Muscle layer of duodenum (tissue), 2 donors: ENCODE results near the gene ZNF593OS.

Experiments used
- H3K27ac ChIP-seq: one replicate; pipeline ENCODE4 v1.7.0; 2013; ENCODE audit warnings: mild to moderate bottlenecking, low read length
- H3K27me3 ChIP-seq: one replicate; pipeline ENCODE4 v1.7.0; 2013; ENCODE audit warnings: low read depth, mild to moderate bottlenecking, control low read depth, low read length
- H3K36me3 ChIP-seq, 2 donors: one replicate each; pipeline ENCODE4 v1.7.0; 2013; ENCODE audit warnings: low read length in 2 of 2, control low read depth in 1 of 2, mild to moderate bottlenecking in 1 of 2; ENCODE audit not compliant: insufficient read depth in 2 of 2, control insufficient read depth in 1 of 2
- H3K4me1 ChIP-seq, 2 donors: one replicate each; pipeline ENCODE4 v1.7.0; 2013; ENCODE audit warnings: low read length in 2 of 2, mild to moderate bottlenecking in 2 of 2, control low read depth in 1 of 2, moderate library complexity in 1 of 2; ENCODE audit not compliant: insufficient read depth in 2 of 2, control insufficient read depth in 1 of 2
- H3K4me3 ChIP-seq, 2 donors: one replicate each; pipeline ENCODE4 v1.7.0; 2013; ENCODE audit warnings: low read length in 2 of 2, low read depth in 1 of 2, mild to moderate bottlenecking in 1 of 2
- H3K9me3 ChIP-seq, 2 donors: one replicate each; pipeline ENCODE4 v1.7.0; 2013; ENCODE audit warnings: low read length in 2 of 2, control low read depth in 1 of 2, mild to moderate bottlenecking in 1 of 2; ENCODE audit not compliant: control insufficient read depth in 1 of 2
- donor health status: healthy.

The ZNF593OS gene

DNA sequence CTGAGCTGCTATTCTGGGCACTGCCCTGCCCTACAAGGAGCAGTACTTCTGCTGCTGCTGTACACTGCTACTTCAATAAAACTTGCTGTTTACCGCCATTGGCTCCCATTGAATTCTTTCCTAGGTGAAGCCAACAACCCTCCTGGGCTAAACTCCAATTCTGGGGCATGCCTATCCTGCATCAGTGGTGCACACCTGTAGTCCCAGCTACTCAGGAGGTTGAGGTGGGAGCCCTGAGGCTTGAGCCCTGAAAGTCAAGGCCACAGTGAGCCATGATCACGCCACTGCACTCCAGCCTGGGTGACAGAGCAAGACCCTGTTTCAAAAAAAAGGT, 38.8 kb downstream of the ZNF593OS start:
- Histone ChIP-seq H3K9me3 (no peaks in the 10 kb centered on the region), H3K4me1 (peaks cover 0 to 5% of the 10 kb centered on the region in 2 donors), H3K36me3 (no peaks in the 10 kb centered on the region), H3K27me3 (no peaks in the 10 kb centered on the region), H3K27ac (no peak overlapping the region), H3K4me3 (no peak overlapping the region)

DNA sequence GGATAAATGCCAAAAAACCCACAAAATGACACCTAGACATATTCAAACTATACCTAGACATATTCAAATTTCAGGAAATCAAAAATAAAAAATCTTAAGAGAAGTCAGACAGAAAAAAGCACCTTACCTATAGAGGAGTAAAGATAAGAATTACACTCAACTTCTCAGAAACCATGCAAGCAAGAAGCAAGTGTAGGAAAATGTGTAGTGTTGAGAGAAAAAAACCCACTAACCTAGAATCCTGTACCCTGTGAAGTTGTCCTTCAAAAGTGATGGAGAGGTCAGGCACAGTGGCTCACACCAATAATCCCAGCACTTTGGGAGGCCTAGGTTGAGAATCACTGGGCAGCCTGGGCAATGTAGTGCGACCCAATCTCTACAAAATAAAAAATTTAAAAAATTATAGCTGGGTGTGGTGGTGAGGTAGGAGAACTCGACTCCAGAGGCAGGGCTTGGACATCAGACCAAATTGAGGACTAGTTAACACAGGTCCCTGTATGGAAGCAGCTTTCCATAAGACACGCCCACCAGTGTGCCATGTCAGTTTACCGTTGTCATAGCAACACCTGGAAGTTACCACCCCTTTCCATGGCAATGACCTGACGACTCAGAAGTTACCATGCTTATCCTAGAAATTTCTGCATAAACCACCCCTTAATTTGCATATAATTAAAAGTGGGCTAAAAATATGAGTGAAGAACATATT, 39.4 kb downstream of the ZNF593OS start:
- H3K4me3 ChIP-seq: no peak overlapping the region
- no peak overlapping the region for H3K27ac ChIP-seq
- no peaks in the 10 kb centered on the region for H3K9me3 ChIP-seq
- H3K4me1 ChIP-seq: peaks cover 0 to 10% of the 10 kb centered on the region in 2 donors
- no peaks in the 10 kb centered on the region for H3K27me3 ChIP-seq
- no peaks in the 10 kb centered on the region for H3K36me3 ChIP-seq

DNA sequence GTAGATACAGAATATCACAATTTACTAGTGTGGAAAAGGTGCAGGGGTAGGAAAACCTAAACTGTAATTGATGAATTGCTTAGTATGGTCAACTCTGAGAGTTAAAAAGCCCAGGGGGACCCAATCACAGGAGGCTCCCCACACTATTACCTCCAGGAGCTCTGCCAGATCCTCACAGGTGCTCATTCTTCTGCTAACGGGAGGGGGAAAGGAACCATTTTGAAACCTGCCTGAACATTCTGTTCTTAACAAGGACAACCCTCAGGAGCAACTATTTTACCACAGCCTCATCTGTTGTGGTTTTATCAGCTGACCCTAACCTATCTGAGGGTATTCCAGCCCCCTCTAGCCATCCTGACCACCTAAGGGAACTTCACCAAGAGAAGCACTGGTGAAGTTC, 40.9 kb downstream of the ZNF593OS start:
- H3K27ac ChIP-seq: no peak overlapping the region
- no peaks in the 10 kb centered on the region for H3K27me3 ChIP-seq
- H3K4me3 ChIP-seq: no peak overlapping the region
- H3K4me1 ChIP-seq: peaks cover 0 to 18% of the 10 kb centered on the region in 2 donors
- H3K36me3 ChIP-seq: no peaks in the 10 kb centered on the region
- H3K9me3 ChIP-seq: no peaks in the 10 kb centered on the region

DNA sequence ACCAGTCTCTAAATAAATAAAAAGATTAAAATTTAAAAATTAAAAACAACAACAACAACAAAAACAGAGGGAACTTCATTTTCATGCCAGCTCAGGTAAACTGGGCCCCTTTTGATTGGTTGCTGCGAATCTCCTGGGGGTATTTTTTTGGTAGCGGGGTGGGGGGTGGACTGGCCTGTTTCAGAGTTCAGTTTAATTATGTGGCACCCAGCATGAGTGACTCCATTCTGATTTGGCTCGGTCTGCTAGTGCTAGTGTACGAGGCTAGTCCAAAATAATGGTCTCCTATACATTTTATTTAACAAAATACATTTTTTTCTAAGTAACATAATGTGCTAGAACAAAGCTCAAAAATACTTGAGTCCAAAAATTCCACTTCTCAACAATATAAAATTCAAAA, 41.9 kb downstream of the ZNF593OS start:
- H3K27ac ChIP-seq: no peak overlapping the region
- H3K4me3 ChIP-seq: no peak overlapping the region
- H3K4me1 ChIP-seq: peaks cover 0 to 18% of the 10 kb centered on the region in 2 donors
- no peaks in the 10 kb centered on the region for H3K27me3 ChIP-seq
- no peaks in the 10 kb centered on the region for H3K9me3 ChIP-seq
- H3K36me3 ChIP-seq: no peaks in the 10 kb centered on the region

DNA sequence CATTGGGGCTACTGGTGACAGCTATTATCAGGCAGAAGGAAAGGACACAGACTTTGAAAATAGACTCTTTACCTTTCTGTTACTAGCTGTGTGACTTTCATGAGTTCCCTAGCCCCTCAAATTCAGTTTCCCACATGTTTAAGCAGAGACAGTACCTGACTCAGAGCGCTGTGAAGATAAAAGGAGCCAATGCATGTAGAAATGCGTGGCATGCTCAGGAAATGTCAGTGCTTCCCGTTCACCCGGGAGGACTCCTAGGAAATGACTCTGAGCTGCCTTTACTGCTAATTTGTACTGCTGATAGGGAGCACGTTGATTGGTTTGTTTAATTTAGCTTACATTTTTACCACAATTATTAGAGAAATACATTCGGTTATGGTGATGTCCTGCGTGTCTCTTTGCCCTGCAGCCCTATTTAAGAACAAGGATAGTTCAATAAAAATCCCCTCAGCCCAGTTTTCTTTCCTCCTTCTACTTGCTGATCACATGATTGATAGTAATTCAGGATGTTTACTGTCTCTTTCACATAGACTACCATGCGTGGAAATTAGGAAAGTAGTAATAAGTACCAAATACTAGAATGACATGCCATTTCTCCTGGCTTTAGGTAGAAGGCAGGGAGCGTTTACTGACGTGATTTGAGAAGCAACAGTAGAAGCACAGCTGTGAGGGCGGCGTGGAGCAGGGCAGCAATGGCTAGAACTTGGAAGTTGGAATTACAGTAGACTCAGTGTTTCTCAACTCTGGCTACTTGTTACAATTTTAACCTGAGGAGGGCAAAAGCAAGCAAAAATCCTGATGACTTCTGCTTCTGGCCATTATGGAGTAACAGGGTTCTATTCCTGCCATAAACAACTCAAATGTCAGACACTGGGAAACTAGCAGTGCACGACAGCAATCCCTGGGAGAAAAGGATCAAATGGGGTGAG, 44.1 kb downstream of the ZNF593OS start:
- Histone ChIP-seq H3K36me3 (no peaks in the 10 kb centered on the region), H3K9me3 (no peaks in the 10 kb centered on the region), H3K4me1 (peaks cover 4 to 28% of the 10 kb centered on the region in 2 donors), H3K4me3 (peak overlapping the region in 1 of 2 donors; percentile 24), H3K27ac (peak overlapping the region; percentile 78), H3K27me3 (no peaks in the 10 kb centered on the region)

DNA sequence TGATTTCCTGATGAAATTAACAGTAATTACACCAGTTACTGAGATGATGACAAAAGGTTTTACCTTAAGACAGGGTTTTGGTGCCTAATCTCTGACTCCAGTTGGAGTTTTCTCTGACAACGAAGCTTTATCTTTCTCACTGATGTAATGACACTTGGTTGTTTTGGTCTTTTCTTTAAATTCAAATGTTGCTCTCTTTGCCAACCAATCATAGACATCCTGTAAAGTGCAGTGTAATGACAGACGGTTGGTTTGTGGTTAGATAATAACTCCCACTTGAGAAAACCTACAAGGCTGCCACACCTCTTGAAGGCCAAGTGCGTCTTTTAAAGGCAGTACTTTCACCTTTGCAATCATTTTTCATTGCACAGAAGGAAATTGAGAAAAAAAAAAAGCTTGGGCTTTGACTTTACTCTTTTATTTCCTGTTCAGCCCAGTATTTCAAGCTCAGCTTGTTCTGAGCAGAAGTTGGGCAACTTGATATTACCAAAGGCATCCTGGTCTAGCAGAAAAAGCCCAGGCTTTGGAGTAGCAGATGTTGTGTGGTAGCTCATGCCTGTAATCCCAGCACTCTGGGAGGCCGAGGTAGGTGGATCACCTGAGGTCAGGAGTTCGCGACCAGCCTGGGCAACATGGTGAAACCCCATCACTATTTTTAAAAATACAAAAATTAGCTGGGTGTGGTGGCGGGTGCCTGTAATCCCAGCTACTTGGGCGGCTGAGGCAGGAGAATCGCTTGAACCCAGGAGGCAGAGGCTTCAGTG, 45.1 kb downstream of the ZNF593OS start:
- Histone ChIP-seq H3K4me3 (no peak overlapping the region), H3K36me3 (no peaks in the 10 kb centered on the region), H3K4me1 (peaks cover 4 to 38% of the 10 kb centered on the region in 2 donors), H3K27me3 (no peaks in the 10 kb centered on the region), H3K9me3 (no peaks in the 10 kb centered on the region), H3K27ac (peak overlapping the region; percentile 78)

DNA sequence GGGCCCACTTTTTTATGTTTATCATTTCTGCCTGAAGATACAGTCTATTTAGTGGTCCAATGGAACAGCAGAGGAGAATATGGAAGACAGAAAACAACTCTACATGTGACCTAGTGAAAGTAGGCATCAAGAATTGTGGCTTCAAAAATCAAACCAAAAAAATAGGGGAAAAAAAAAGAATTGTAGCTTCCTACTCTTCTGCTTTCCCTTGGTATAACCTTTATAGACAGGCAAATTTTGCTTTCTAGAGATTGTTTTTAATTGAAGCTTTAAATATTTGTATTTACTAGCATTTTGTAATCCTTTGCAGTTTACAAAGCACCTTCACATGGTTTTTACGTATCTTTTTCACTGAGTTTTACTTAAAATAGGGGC, 45.7 kb downstream of the ZNF593OS start:
- no peak overlapping the region for H3K4me3 ChIP-seq
- H3K27ac ChIP-seq: peak overlapping the region; percentile 78
- H3K9me3 ChIP-seq: no peaks in the 10 kb centered on the region
- H3K27me3 ChIP-seq: no peaks in the 10 kb centered on the region
- peaks cover 4 to 42% of the 10 kb centered on the region in 2 donors for H3K4me1 ChIP-seq
- no peaks in the 10 kb centered on the region for H3K36me3 ChIP-seq

DNA sequence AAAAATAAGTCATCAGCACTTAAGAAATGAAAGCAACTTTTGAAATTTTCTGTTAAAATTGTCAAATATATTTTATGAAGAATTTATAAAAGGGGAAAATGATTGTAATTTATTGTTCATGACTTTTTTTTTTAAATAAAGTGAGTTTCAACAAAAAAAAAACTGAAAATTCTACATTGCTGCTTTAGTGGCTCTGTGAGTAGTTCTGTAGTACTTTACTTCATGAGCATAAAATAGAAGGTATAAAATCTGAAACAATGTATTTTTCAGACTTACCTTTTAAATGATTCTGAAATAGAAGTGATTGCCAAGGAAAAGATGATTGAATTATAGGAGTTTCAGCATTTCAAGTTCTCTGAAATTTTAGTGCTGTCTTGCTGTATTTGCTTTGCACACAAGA, 46.2 kb downstream of the ZNF593OS start:
- Histone ChIP-seq H3K27me3 (no peaks in the 10 kb centered on the region), H3K27ac (peak overlapping the region; percentile 78), H3K4me1 (peaks cover 4 to 43% of the 10 kb centered on the region in 2 donors), H3K36me3 (peaks cover 0 to 2% of the 10 kb centered on the region in 2 donors), H3K9me3 (no peaks in the 10 kb centered on the region), H3K4me3 (no peak overlapping the region)

DNA sequence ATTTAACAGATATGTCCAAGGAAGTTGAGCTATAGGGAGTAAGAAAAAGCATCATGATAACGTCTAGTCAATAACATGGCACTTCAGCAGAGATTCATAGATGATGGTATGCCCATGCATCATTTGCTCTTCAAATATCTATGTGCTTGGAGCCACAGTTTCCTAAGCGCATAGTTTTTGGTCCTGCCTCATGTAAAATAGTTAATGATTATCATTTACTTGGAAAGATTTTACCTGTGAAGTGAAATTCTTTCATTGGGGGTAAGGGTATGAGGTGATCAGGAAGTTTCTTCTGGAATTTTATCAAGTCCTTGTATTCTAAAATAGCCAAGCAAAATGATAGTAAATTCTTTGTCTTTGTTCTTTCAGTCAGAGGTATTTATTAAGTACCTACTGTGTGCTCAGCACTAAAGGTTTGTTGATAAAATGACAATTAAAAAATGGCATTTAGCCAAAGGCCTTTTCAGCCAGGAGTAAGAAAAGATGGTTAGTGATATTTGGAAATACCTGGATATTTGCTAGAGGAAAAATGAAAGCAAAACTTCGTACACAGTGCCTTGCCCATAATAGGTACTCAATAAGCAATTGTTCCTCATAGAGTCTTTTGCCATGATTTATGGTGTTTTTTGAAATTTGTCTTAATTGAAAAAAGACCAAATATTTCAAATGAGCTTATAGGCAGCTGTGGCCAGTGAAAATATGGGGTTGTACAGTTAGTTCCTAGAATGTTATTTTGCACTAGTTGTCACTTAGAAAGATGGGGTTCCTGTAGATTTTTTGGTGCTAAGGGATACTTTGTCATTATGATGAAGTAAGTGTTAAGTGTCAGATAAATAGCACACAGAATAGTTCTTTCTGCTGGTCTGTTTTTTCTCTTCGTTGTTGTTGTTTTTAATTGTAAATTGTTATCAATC, 47.0 kb downstream of the ZNF593OS start:
- Histone ChIP-seq H3K4me1 (peaks cover 4 to 45% of the 10 kb centered on the region in 2 donors), H3K4me3 (no peak overlapping the region), H3K27ac (peak overlapping the region; percentile 23), H3K36me3 (peaks cover 0 to 6% of the 10 kb centered on the region in 2 donors), H3K27me3 (no peaks in the 10 kb centered on the region), H3K9me3 (no peaks in the 10 kb centered on the region)

DNA sequence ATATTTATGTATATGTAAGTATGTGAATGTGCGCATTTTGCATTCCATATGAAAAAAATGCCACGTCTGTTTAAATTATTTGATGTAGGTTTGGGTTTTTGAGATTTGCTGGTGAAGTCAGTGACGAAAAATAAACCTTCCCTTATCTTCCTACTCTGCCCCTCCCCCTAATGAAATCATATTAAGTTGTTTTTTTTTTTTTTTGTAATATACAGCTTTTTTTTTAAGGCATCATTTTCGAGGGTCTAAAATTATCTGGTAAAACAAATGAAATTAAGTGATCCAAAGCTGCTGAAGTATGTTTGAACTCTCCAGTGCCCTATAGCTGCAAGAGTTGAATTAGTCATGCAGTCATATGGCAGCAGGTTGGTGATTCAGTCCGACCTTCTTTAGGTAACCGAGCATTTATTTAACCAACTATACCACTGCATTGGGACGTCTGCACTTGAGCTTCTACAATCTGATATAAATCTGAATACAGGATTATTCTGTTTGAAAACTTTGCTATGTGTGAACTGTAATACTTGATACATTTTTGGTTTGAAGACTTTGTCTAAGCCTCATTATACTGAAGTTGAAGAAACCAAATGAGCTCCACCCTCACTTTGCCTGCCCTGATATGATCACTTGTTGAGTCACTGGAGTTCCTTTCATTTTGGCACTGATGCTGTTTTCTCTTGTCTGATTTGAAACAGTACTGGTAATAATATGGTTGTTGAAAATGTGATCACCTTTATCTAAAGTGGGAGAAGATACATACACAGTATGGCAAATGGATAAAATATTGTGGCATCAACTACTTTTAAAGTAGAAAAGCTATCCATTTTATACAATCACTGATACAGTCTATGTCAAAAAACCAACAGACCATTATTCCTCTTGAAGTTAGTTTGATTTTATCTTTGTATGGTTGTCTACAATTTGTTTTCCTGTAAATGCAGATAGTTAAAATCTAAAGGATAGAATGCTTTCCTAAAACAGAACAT, 48.4 kb downstream of the ZNF593OS start:
- Histone ChIP-seq H3K4me3 (no peak overlapping the region), H3K9me3 (no peaks in the 10 kb centered on the region), H3K36me3 (peaks cover 0 to 14% of the 10 kb centered on the region in 2 donors), H3K4me1 (peaks cover 4 to 45% of the 10 kb centered on the region in 2 donors), H3K27ac (peak overlapping the region; percentile 4), H3K27me3 (no peaks in the 10 kb centered on the region)
